ENCODE data around the gene DNAJB8. TPM values are rescaled to one million over a fixed set of nuclear protein-coding genes. Genes with fewer than 3 reads are reported as not detected.

The DNAJB8 gene
- total and polyA plus RNA-seq, 9 of the 15 experiments (the other 6 are each of a cell fraction or from before 2014, with no cell fraction given): not detected

DNA sequence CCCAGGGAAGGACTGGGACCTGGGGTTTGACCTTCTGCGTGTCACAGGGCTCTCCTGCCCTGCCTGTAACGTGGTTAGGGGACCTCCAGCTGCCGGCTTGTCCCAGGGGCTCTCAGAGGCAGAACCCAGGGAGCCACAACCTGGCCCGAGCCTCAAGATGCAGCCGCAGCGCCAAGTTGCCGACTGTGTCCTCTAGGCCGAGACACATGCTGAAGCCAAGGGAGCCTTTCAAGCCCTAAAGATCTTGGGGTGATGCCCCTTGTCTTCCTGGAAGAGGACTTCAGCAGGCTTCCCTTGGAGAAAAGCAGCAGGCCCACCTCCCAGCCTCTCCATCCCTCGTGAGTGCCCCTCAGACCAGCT, 7.2 kb downstream of the DNAJB8 start (continued):
- TF ChIP-seq IRF2 (CRISPR knock-in tag; IDR thresholded peaks at IDR 0.05) (no peak), NCOA2 (IDR thresholded peaks at IDR 0.05; ENCODE audit: partially characterized antibody in 2 of 2) (no peak), MTA2 (IDR thresholded peaks at IDR 0.05; ENCODE audit: low read depth) (no peak), WHSC1 (IDR thresholded peaks at IDR 0.05; ENCODE audit: low read length) (no peak), RAD51 (IDR thresholded peaks at IDR 0.05; ENCODE audit: borderline replicate concordance, low read depth) (no peak)

DNA sequence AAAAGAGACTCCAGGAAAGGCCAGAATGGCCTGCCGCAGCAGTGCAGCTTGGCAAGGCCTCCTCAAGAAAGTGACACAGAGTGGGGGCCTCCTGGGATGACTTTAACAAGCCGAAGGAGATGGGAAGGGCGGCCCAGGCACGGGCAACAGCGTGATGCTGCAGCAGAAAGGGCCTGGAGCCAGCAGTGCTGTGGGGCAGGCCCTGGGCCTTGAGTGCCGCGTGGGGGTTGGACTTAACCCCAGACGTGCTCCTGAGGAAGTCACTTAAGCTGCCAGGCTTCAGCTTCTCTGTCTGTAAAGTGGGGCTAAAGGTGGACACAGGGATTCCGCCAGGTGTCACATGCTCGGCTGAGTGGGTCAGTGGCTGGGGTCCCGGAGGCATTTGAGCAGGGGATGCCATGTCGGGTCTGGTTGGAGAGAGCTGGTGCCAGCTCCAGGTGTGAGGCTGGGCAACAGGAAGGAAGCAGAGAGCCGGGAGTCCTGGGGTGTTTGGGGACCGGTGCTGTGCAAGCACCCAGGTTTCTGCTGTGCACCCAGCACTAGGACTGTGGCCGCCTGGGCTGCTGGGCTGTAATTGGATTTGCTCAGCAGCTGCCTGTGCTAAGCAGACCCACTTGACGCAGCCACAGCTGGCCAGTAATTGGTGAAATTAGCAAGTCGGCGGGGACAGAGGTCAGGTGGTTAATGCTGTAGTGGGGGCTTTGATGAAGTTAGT, 7.8 kb downstream of the DNAJB8 start:
- intact Hi-C loops (cut with micrococcal nuclease) (no loop called here), in situ Hi-C loops (cut with MboI) (no loop called here)
- Histone ChIP-seq H3K9ac (ENCODE audit: insufficient read depth in 1 of 2, low read depth in 2 of 2, low read length in 2 of 2) (peak overlapping the region in 1 of 2 experiments; percentile 45; a peak in 2 of 4 replicates), H3K9me1 (ENCODE audit: control insufficient read depth, insufficient read depth, low read length) (no peaks in the 10 kb centered on the region), H3K4me1 (replicated peaks in 1 of 2; ENCODE audit: control insufficient read depth in 2 of 2, insufficient read depth in 2 of 2, low read length in 2 of 2) (peaks cover 6 to 55% of the 10 kb centered on the region in 2 experiments; a peak in 3 of 5 replicates), H3K36me3 (ENCODE audit: control insufficient read depth, insufficient read depth, low read length) (no peaks in the 10 kb centered on the region), H3K79me2 (ENCODE audit: control insufficient read depth, insufficient read depth, low read length) (no peaks in the 10 kb centered on the region), H3K27ac (ENCODE audit: extremely low read depth, low read depth, low read length) (no peak overlapping the region), H3K27me3 (ENCODE audit: control insufficient read depth in 2 of 2, insufficient read depth in 2 of 2, low read length in 2 of 2) (no peaks in the 10 kb centered on the region), H2AFZ (ENCODE audit: low read depth, low read length) (no peak overlapping the region), H3K4me2 (ENCODE audit: insufficient read depth, low read length) (no peak overlapping the region), H3K9me3 (replicated peaks; ENCODE audit: control insufficient read depth, insufficient read depth, low read depth, low read length) (no peaks in the 10 kb centered on the region), H3K4me3 (no peak overlapping the region), H4K20me1 (replicated peaks; ENCODE audit: control insufficient read depth, insufficient read depth, low read length) (no peaks in the 10 kb centered on the region)
- TF ChIP-seq KLF6 (CRISPR knock-in tag; IDR thresholded peaks at IDR 0.05; ENCODE audit: borderline replicate concordance) (no peak), BCOR (IDR thresholded peaks at IDR 0.05) (no peak), MAFG (tag; conservative IDR thresholded peaks at IDR 0.05) (no peak), ZNF184 (CRISPR knock-in tag; IDR thresholded peaks at IDR 0.05) (no peak), SRSF3 (IDR thresholded peaks at IDR 0.05; ENCODE audit: insufficient read depth, low read length) (no peak), ETV5 (CRISPR knock-in tag; IDR thresholded peaks at IDR 0.05; ENCODE audit: low read depth) (no peak), CSDE1 (IDR thresholded peaks at IDR 0.05) (no peak), ARID1B (IDR thresholded peaks at IDR 0.05) (no peak), ZNF354B (CRISPR knock-in tag; IDR thresholded peaks at IDR 0.05) (no peak), SMARCE1 (IDR thresholded peaks at IDR 0.05) (no peak)
- TF ChIP-seq, protein P1, sequence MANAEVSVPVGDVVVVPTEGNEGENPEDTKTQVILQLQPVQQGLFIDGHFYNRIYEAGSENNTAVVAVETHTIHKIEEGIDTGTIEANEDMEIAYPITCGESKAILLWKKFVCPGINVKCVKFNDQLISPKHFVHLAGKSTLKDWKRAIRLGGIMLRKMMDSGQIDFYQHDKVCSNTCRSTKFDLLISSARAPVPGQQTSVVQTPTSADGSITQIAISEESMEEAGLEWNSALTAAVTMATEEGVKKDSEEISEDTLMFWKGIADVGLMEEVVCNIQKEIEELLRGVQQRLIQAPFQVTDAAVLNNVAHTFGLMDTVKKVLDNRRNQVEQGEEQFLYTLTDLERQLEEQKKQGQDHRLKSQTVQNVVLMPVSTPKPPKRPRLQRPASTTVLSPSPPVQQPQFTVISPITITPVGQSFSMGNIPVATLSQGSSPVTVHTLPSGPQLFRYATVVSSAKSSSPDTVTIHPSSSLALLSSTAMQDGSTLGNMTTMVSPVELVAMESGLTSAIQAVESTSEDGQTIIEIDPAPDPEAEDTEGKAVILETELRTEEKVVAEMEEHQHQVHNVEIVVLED (CRISPR knock-in tag; IDR thresholded peaks at IDR 0.05): no peak
- TF ChIP-seq, protein P2, sequence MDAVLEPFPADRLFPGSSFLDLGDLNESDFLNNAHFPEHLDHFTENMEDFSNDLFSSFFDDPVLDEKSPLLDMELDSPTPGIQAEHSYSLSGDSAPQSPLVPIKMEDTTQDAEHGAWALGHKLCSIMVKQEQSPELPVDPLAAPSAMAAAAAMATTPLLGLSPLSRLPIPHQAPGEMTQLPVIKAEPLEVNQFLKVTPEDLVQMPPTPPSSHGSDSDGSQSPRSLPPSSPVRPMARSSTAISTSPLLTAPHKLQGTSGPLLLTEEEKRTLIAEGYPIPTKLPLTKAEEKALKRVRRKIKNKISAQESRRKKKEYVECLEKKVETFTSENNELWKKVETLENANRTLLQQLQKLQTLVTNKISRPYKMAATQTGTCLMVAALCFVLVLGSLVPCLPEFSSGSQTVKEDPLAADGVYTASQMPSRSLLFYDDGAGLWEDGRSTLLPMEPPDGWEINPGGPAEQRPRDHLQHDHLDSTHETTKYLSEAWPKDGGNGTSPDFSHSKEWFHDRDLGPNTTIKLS (IDR thresholded peaks at IDR 0.05; ENCODE audit: borderline replicate concordance, low read depth): no peak
- CTCF ChIA-PET (ENCODE audit: low intra/inter-chr PET ratio): no interaction called here
- ATAC-seq: no peak
- WGBS (ENCODE audit: insufficient coverage, low coverage, missing lambda C conversion rate): 73% methylated on average over 15 of the region's 18 CpGs
- DNase-seq (ENCODE audit: extremely low read depth in 1 of 4, low spot score in 3 of 4): no peak
- FAIRE-seq: no peak
- BruUV-seq (replicated peaks): no TSS peak
- POLR2A ChIA-PET: interaction anchor here (0.5 to 1.8 kb wide), 3 partner anchors 24 to 48 kb away, joined by 3 to 7 read pairs (median 3); no protein-coding TSS in a partner anchor

All from K562 (cell line).